Stimulated activated CD4-positive, alpha-beta T cell treated with anti-CD3 and anti-CD28 coated beads, Interleukin-12 subunit alpha, Interleukin-12 subunit beta, amount 100 ng/mL, for 48 hours (primary cell): Measurements from ENCODE around the gene HSDL2.

Source experiments
- DNase-seq, 3 donors: peaks; one replicate each; pipeline ENCODE4 v3.0.0-alpha.2; 2020; ENCODE audit warnings: low read depth in 2 of 3, low spot score in 1 of 3

The HSDL2 gene

GRCh38 chr9:112380102-112380824 is at the start of gene HSDL2:
HSDL2 (plus strand) TSS chr9:112380108; CDS start chr9:112380164, 56 bp downstream.
- DNase-seq, result peak in 1 of 3 donors; percentile 10

GRCh38 chr9:112331674-112331952 is 48.3 kb upstream of the HSDL2 start:
- DNase-seq, result no peak

GRCh38 chr9:112332214-112332613 is 47.7 kb upstream of the HSDL2 start:
- DNase-seq, result no peak

- DNase-seq, result no peak
Observed at GRCh38 chr9:112332674-112332976, 47.3 kb upstream of the HSDL2 start.

DNA sequence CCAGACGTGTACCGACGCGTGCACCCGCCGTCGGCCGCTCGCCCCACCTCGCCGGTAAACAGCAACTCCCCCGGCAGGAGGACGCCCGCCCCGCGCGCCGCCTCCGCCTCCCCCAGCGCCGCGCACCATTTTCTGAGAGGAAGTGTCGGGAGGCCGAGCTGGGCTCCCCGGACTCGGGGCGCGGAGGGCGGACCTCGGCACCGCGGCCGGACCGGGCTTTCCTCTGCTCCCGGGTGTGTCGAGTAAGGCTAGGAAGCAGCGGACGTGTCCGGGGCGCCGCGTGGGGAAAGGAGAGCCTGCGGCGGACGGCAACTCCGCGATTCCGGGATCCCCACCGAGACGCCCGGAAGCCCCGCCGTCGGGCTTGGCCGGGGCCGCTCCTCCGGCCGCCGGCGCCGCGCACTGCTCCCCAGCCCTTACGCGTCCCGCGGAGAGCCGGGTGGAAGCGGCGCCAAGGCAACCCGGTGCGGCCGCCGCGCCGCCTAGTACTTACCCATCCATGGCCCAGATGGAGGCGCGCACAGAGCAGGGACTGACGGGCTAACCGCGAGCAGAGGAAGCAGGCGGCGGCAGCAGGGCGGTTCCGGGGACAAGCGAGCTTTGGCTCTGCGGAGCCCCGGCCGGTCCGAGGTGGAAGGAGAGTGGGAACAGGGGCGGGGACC is 46.8 kb upstream of the HSDL2 start, which contains the start of gene PTBP3:
TSS of gene PTBP3 (minus strand) at position 643 of the 662 bp plus-strand sequence. CDS start 35,754 bp downstream, outside the sequence.
- peak; percentile 44 to 69 (median 49) for DNase-seq

- peak; percentile 87 to 90 (median 89) for DNase-seq
Observed at GRCh38 chr9:112333639-112334431, 46.1 kb upstream of the HSDL2 start.

DNA sequence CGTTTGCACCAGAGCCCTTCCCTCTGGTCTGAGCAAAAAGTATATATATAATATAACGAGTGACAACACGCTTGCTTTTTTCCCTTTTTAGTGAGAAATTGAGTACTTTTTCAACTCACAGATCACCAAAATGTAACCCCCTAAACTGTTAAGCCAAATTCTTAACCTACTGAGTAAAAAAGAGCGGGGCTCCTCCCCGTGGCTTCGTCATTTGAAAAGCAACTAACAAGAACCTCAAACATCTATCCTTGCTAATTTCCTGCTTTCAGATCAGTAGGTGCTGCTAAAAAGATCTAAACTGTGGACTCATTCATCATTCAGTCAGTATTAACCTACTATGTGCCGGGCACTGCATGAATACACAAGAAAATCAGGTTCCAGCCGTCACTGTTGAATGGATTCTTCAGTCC is 45.5 kb upstream of the HSDL2 start:
- peak; percentile 23 to 33 (median 27) for DNase-seq

GRCh38 chr9:112337547-112337946 is 42.4 kb upstream of the HSDL2 start:
- no peak for DNase-seq

GRCh38 chr9:112338561-112338960 is 41.3 kb upstream of the HSDL2 start:
- DNase-seq, result no peak

GRCh38 chr9:112339886-112340285 is 40.0 kb upstream of the HSDL2 start:
- DNase-seq, result no peak

- no peak for DNase-seq
Observed at GRCh38 chr9:112341730-112342129, 38.2 kb upstream of the HSDL2 start.

GRCh38 chr9:112348257-112349007 is 31.5 kb upstream of the HSDL2 start:
- DNase-seq, result peak; percentile 69 to 72 (median 70)

- DNase-seq, result no peak
Observed at GRCh38 chr9:112349008-112349333, 30.9 kb upstream of the HSDL2 start.

DNA sequence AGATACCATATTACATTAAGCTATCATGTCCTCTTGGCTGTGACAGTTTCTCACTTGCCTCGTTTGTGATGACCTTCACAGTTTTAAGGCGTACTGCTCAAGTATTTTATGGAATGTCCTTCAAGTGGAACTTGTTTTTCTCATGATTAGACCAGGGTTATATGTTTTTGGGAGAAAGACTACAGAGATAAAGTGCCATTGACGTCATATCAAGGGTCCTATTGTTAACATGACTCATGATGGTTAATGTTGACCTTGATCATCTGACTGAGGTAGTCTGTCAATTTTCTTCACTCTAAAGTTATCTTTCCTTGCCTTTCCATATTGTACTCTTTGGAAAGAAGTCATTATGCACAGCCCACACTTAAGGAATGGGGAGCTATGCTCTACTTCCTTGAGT is 28.7 kb upstream of the HSDL2 start:
- no peak for DNase-seq

DNA sequence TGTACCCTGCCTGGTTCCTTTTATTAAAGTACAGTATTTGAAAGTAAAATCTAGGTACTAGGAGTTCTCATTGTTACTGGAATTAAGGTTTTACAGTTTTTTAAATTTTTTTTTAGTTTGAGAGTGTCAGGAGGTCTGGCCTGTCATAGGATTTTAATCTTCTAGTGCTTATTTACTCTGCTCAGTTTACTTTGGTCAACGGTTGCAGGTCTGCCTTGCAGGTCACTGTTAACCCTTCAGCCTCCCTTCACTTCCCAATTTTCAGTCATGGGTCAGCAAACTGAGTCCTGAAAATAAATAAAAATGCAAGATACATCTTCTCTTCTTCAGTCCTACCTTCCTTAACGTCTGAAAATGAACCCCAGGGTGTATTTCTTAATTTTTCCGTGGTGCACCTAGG is 27.7 kb upstream of the HSDL2 start:
- DNase-seq, result no peak

GRCh38 chr9:112354081-112354743 is 25.7 kb upstream of the HSDL2 start:
- DNase-seq, result no peak

- DNase-seq, result no peak
Observed at GRCh38 chr9:112355427-112355897, 24.4 kb upstream of the HSDL2 start.

DNA sequence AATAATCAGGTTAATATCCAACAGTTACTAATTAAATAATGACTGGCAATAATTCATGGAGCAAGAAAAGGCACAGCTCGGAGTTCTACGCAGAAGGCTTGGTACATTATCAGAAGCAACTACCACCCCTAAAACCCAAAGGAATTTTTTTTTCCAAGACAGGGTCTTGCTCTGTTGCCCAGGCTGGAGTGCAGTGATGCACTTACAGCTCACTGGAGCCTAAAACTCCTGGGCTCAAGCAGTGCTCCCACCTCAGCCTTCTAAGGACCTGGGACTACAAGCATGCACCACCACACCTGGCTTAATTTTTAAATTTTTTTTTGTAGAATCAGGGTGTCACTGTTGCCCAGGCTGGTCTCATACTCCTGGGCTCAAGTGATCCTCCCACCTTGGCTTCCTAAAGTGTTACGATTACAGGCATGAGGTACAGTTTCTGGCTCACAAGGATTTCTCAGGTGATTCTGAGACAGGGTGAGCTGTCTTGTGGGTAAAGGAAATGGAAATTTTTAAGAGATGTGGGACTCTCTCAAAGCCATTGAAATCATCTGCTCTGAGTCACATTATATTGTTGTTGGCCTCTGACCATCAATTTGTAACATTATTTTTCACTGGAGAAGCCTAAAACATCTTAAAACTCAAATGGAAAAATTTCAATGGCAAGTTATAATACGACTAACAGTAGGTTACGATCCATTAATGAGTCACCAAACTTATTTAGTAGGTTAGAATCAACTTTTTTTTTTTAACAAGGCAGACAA is 19.7 kb upstream of the HSDL2 start:
- no peak for DNase-seq

GRCh38 chr9:112361601-112362000 is 18.3 kb upstream of the HSDL2 start:
- peak in 1 of 3 donors; percentile 56 for DNase-seq

DNA sequence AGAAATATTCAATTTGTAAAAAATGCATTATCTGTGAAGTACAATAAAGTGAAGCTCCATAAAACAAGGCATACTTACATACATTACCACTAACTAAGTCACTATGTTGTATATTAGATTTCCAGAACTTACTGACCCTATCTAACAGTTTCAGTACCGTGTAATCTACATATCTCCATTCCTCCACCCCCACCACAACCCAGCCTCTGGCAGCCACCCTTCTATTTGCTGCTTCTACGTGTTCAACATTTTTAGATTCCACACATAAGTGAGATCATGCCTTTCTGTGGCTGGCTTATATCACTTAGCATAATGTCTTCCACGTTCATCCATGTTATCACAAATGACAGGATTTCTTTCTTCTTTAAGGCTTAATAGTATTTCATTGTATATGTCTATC is 15.1 kb upstream of the HSDL2 start:
- no peak for DNase-seq
